Left lung (tissue), 10 donors: ENCODE results near the gene DRD3. TPM values are rescaled to one million over a fixed set of nuclear protein-coding genes. Genes with fewer than 3 reads are reported as not detected.

Experiments
- ATAC-seq: fragments of 200-7000 bp; cut with Tn5 transposase; one replicate; pipeline ENCODE4 v1.9.1; 2020; ENCODE audit warnings: moderate library complexity
- DNase-seq, 4 donors: peaks; one replicate each; pipeline ENCODE4 v3.0.0-alpha.2; 2013 to 2020
- H3K27ac ChIP-seq, 2 donors: fragments of 200-600 bp; sonication (generic) in 1 of 2; one replicate each; pipeline versions ENCODE4 v1.5.0 to v1.8.0; 2020 to 2021
- H3K27me3 ChIP-seq, 2 donors: fragments of 200-600 bp; sonication (generic) in 1 of 2; one replicate each; pipeline versions ENCODE4 v1.5.0 to v1.8.0; 2020 to 2021
- H3K36me3 ChIP-seq, 2 donors: fragments of 200-600 bp; sonication (generic) in 1 of 2; one replicate each; pipeline versions ENCODE4 v1.5.0 to v1.8.0; 2020 to 2021
- H3K4me1 ChIP-seq, 2 donors: fragments of 200-600 bp; one replicate each; pipeline ENCODE4 v1.8.0; 2021
- H3K4me3 ChIP-seq, 2 donors: fragments of 200-600 bp; sonication (generic) in 1 of 2; one replicate each; pipeline versions ENCODE4 v1.5.0 to v1.8.0; 2020 to 2021; ENCODE audit warnings: mild to moderate bottlenecking in 1 of 2
- H3K9me3 ChIP-seq, 2 donors: fragments of 200-600 bp; sonication (generic) in 1 of 2; one replicate each; pipeline versions ENCODE4 v1.5.0 to v1.8.0; 2020 to 2021
- CTCF ChIP-seq, 2 donors: fragments of 200-600 bp; sonication (generic) in 1 of 2; IDR thresholded peaks; one replicate each; pipeline versions ENCODE4 v1.5.0 to v1.8.0; 2021; ENCODE audit warnings: antibody characterized with exemption in 2 of 2
- intact Hi-C, 2 donors: fragments of 100-400 bp; cut with DNase I; formaldehyde crosslinking; loops; one replicate each; pipeline versions ENCODE4 v1.11.2 to v1.14.2; 2022
- polyA plus RNA-seq, 6 donors: library from polyadenylated mRNA; unstranded; fragments of 120-200 nt; gene quantifications; one replicate each; pipeline ENCODE4 v1.2.1, GENCODE V29; 2013; ENCODE audit not compliant: insufficient read length in 6 of 6
- total RNA-seq, 2 donors: library from RNA; stranded (reverse); fragmentation: NEBNext Ultra II Directional; extraction: Animal tissue kit (Norgen Biotek cat#: 25700); gene quantifications; one replicate each; pipeline ENCODE4 v1.2.1, GENCODE V29; 2021
- donor health status: DM: no; HTN: yes; CAD: no.
- donor health status: DM: no; HTN: no; CAD: no.

The DRD3 gene
- total and polyA plus RNA-seq, 8 donors: not detected

GRCh38 chr3:114212646-114213045, 33.8 kb upstream of the DRD3 start:
- Histone ChIP-seq H3K9me3 (no peaks in the 10 kb centered on the region), H3K36me3 (no peaks in the 10 kb centered on the region), H3K27me3 (no peaks in the 10 kb centered on the region), H3K4me1 (peaks cover 0 to 11% of the 10 kb centered on the region in 2 donors), H3K4me3 (no peak overlapping the region), H3K27ac (no peak overlapping the region)
- DNase-seq (no peak), ATAC-seq (no peak)
- TF ChIP-seq CTCF (IDR thresholded peaks at IDR 0.05): no peak
- intact Hi-C loops: no loop called here

- intact Hi-C loops: no loop called here
- Histone ChIP-seq H3K27me3 (no peaks in the 10 kb centered on the region), H3K4me3 (no peak overlapping the region), H3K36me3 (no peaks in the 10 kb centered on the region), H3K4me1 (no peaks in the 10 kb centered on the region), H3K27ac (no peak overlapping the region), H3K9me3 (no peaks in the 10 kb centered on the region)
- DNase-seq: no peak
- no peak for TF ChIP-seq CTCF (IDR thresholded peaks at IDR 0.05)
- no peak for ATAC-seq
These were observed 28.9 kb upstream of the DRD3 start for GRCh38 chr3:114207768-114208167.

- H3K4me1 ChIP-seq: no peaks in the 10 kb centered on the region
- no peak for DNase-seq
- H3K9me3 ChIP-seq: no peaks in the 10 kb centered on the region
- intact Hi-C loops: no loop called here
- no peak overlapping the region for H3K27ac ChIP-seq
- no peak for TF ChIP-seq CTCF (IDR thresholded peaks at IDR 0.05)
- no peaks in the 10 kb centered on the region for H3K36me3 ChIP-seq
- ATAC-seq: no peak
- H3K4me3 ChIP-seq: no peak overlapping the region
- no peaks in the 10 kb centered on the region for H3K27me3 ChIP-seq
These were observed 27.5 kb upstream of the DRD3 start for GRCh38 chr3:114206342-114206741.

GRCh38 chr3:114205541-114205940, 26.7 kb upstream of the DRD3 start:
- no peak for TF ChIP-seq CTCF (IDR thresholded peaks at IDR 0.05)
- ATAC-seq: no peak
- intact Hi-C loops: no loop called here
- no peak overlapping the region for H3K4me3 ChIP-seq
- H3K9me3 ChIP-seq: no peaks in the 10 kb centered on the region
- no peak for DNase-seq
- H3K36me3 ChIP-seq: no peaks in the 10 kb centered on the region
- no peaks in the 10 kb centered on the region for H3K27me3 ChIP-seq
- H3K27ac ChIP-seq: no peak overlapping the region
- H3K4me1 ChIP-seq: no peaks in the 10 kb centered on the region

- Histone ChIP-seq H3K4me3 (no peak overlapping the region), H3K27me3 (no peaks in the 10 kb centered on the region), H3K27ac (no peak overlapping the region), H3K9me3 (no peaks in the 10 kb centered on the region), H3K36me3 (no peaks in the 10 kb centered on the region), H3K4me1 (no peaks in the 10 kb centered on the region)
- no peak for TF ChIP-seq CTCF (IDR thresholded peaks at IDR 0.05)
- intact Hi-C loops: no loop called here
- DNase-seq (no peak), ATAC-seq (no peak)
These were observed 15.9 kb upstream of the DRD3 start for GRCh38 chr3:114194750-114195149.
